Uterus (tissue), 4 donors: Measurements from ENCODE around the gene BAHCC1. TPM values are rescaled to one million over a fixed set of nuclear protein-coding genes. Genes with fewer than 3 reads are reported as not detected.
A peak's percentile ranks its signal among the peaks of the same experiment; 100 is the strongest.

Source experiments
- DNase-seq, 2 donors: peaks; one replicate each; pipeline ENCODE4 v3.0.0-alpha.2; 2019 to 2020
- H3K27ac ChIP-seq, 2 donors: fragments of 200-600 bp; sonication (generic); 1 replicate in 1 of 2; 2 replicates in 1 of 2; pipeline ENCODE4 v1.5.1; 2016 to 2018
- H3K27me3 ChIP-seq, 2 donors: fragments of 200-600 bp; sonication (generic); one replicate each; pipeline ENCODE4 v1.5.1; 2018 to 2019; ENCODE audit warnings: control low read depth in 1 of 2
- H3K36me3 ChIP-seq, 2 donors: fragments of 200-600 bp; sonication (generic); one replicate each; pipeline ENCODE4 v1.5.1; 2019; ENCODE audit warnings: control low read depth in 1 of 2
- H3K4me1 ChIP-seq, 2 donors: fragments of 200-600 bp; sonication (generic); one replicate each; pipeline ENCODE4 v1.5.1; 2018 to 2019; ENCODE audit warnings: control low read depth in 1 of 2
- H3K4me3 ChIP-seq, 2 donors: fragments of 200-600 bp; sonication (generic); 1 replicate in 1 of 2; 2 replicates in 1 of 2; pipeline ENCODE4 v1.5.1; 2018 to 2019; ENCODE audit warnings: mild to moderate bottlenecking in 1 of 2
- H3K9me3 ChIP-seq, 2 donors: fragments of 200-600 bp; sonication (generic); one replicate each; pipeline ENCODE4 v1.5.1; 2019; ENCODE audit warnings: control low read depth in 1 of 2
- CTCF ChIP-seq, 4 experiments: fragments of 200-600 bp in 2 of 4; fragments of 450-650 bp in 2 of 4; sonication (generic) in 2 of 4; IDR thresholded peaks; one replicate each; pipeline ENCODE4 v1.5.1; 2016 to 2019; ENCODE audit warnings: antibody characterized with exemption in 4 of 4, mild to moderate bottlenecking in 2 of 4, moderate library complexity in 1 of 4
- POLR2A ChIP-seq, 2 donors: fragments of 450-650 bp; IDR thresholded peaks; one replicate each; pipeline ENCODE4 v1.6.1; 2016; ENCODE audit warnings: antibody characterized with exemption in 2 of 2, mild to moderate bottlenecking in 1 of 2, moderate library complexity in 1 of 2
- intact Hi-C: fragments of 100-400 bp; cut with DNase I; formaldehyde crosslinking; loops from one replicate; pipeline ENCODE4 v1.15.1; 2023; ENCODE audit warnings: low total_unique reads
- total RNA-seq, 4 donors: library from RNA; depleted of rRNA in 3 of 4; stranded (reverse); fragments of >200 nt in 3 of 4; gene quantifications; one replicate each; pipeline versions ENCODE4 v1.1.0 to v1.2.4, GENCODE V29; 2014 to 2023
- donor health status: DM: yes; HTN: yes; CAD: no.

Gene BAHCC1
- total RNA-seq, 4 donors from 2014 or later: 1.5 to 34.1 (median 8.5) TPM

- TF ChIP-seq CTCF (IDR thresholded peaks at IDR 0.05) (no peak), POLR2A (IDR thresholded peaks at IDR 0.05) (no peak)
- Histone ChIP-seq H3K27ac (peak overlapping the region; percentile 85 to 89), H3K9me3 (no peaks in the 10 kb centered on the region), H3K36me3 (no peaks in the 10 kb centered on the region), H3K4me1 (peaks cover 0 to 37% of the 10 kb centered on the region in 2 donors), H3K4me3 (no peak overlapping the region), H3K27me3 (no peaks in the 10 kb centered on the region)
- no peak for DNase-seq
- intact Hi-C loops: no loop called here
Observed at GRCh38 chr17:81435652-81436293, 40.5 kb downstream of the BAHCC1 start.

- DNase-seq: peak; percentile 75 to 77
- Histone ChIP-seq H3K4me3 (no peak overlapping the region), H3K27me3 (no peaks in the 10 kb centered on the region), H3K9me3 (no peaks in the 10 kb centered on the region), H3K4me1 (peaks cover 0 to 37% of the 10 kb centered on the region in 2 donors), H3K36me3 (no peaks in the 10 kb centered on the region), H3K27ac (peak overlapping the region; percentile 85 to 89)
- TF ChIP-seq CTCF (IDR thresholded peaks at IDR 0.05) (peak in 3 of 4 experiments; percentile 18 to 31 (median 25)), POLR2A (IDR thresholded peaks at IDR 0.05) (no peak)
- intact Hi-C loops: no loop called here
Observed at GRCh38 chr17:81436294-81436849, 41.1 kb downstream of the BAHCC1 start.

- peaks cover 0 to 37% of the 10 kb centered on the region in 2 donors for H3K4me1 ChIP-seq
- TF ChIP-seq CTCF (IDR thresholded peaks at IDR 0.05): no peak
- no peak for TF ChIP-seq POLR2A (IDR thresholded peaks at IDR 0.05)
- H3K27ac ChIP-seq: peak overlapping the region; percentile 85 to 89
- H3K9me3 ChIP-seq: no peaks in the 10 kb centered on the region
- intact Hi-C loops: no loop called here
- H3K4me3 ChIP-seq: no peak overlapping the region
- no peaks in the 10 kb centered on the region for H3K27me3 ChIP-seq
- no peaks in the 10 kb centered on the region for H3K36me3 ChIP-seq
- no peak for DNase-seq
Observed at GRCh38 chr17:81437191-81437651, 42.0 kb downstream of the BAHCC1 start.

DNA sequence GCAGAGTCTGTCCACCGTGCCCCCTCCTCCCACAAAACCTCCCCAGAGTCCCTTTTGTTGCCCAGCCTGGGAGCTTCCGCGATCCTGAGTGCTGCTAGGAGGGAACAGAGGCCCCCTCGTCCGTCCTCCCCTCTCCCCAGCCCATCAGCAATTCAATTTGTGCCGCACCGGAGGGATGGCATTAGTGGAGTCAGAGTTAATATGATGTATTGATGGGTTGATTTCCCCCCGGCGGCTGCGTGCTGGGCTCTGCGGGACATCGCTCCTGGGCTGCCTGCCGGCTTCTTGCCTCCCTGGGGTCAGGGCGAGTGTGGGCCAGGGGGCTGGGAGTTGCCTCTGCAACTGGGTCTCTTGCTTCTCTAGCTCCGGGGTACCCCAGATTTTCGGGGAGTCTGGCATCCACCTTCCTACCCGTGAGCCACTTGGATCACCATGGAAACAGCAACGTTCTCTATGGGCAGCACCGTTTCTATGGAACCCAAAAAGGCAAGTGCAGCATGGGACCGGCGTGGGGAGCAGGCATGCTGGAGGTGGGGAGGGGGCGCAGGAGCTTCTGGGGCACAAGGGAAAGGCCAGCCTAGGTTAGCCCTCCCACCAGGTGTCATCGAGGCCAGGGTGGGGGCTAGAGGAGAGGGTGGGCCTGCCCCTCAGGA, 42.9 kb downstream of the BAHCC1 start:
- H3K4me3 ChIP-seq: no peak overlapping the region
- TF ChIP-seq CTCF (IDR thresholded peaks at IDR 0.05): no peak
- TF ChIP-seq POLR2A (IDR thresholded peaks at IDR 0.05): no peak
- DNase-seq: no peak
- no peak overlapping the region for H3K27ac ChIP-seq
- no peaks in the 10 kb centered on the region for H3K9me3 ChIP-seq
- intact Hi-C loops: no loop called here
- no peaks in the 10 kb centered on the region for H3K27me3 ChIP-seq
- peaks cover 0 to 34% of the 10 kb centered on the region in 2 donors for H3K4me1 ChIP-seq
- no peaks in the 10 kb centered on the region for H3K36me3 ChIP-seq

GRCh38 chr17:81438688-81439087, 43.4 kb downstream of the BAHCC1 start:
- Histone ChIP-seq H3K4me1 (peaks cover 0 to 31% of the 10 kb centered on the region in 2 donors), H3K27ac (no peak overlapping the region), H3K9me3 (no peaks in the 10 kb centered on the region), H3K36me3 (no peaks in the 10 kb centered on the region), H3K4me3 (no peak overlapping the region), H3K27me3 (no peaks in the 10 kb centered on the region)
- TF ChIP-seq CTCF (IDR thresholded peaks at IDR 0.05): no peak
- no peak for TF ChIP-seq POLR2A (IDR thresholded peaks at IDR 0.05)
- intact Hi-C loops: no loop called here
- no peak for DNase-seq
